Neural progenitor cell (in vitro differentiated cells): ENCODE data around the gene NIPAL3. TPM values are rescaled to one million over a fixed set of nuclear protein-coding genes. Genes with fewer than 3 reads are reported as not detected.

Experiments
- DNase-seq: peaks from one replicate; pipeline ENCODE4 v3.0.0-alpha.2; 2016; ENCODE audit warnings: low spot score
- H2AFZ ChIP-seq: fragments of 200-600 bp; sonication (generic); replicated peaks from 2 replicates; pipeline ENCODE4 v1.6.1; 2016; ENCODE audit warnings: antibody characterized with exemption
- H3F3A ChIP-seq: fragments of 200-600 bp; sonication (generic); 2 replicates; pipeline ENCODE4 v1.6.1; 2016; ENCODE audit warnings: antibody characterized with exemption, low read depth
- H3K27ac ChIP-seq: fragments of 200-600 bp; sonication (generic); 2 replicates; pipeline ENCODE4 v1.5.1; 2016; ENCODE audit warnings: mild to moderate bottlenecking
- H3K27me3 ChIP-seq: fragments of 200-600 bp; sonication (generic); 2 replicates; pipeline ENCODE4 v1.6.1; 2016; ENCODE audit warnings: mild to moderate bottlenecking, moderate library complexity
- H3K36me3 ChIP-seq: fragments of 200-600 bp; sonication (generic); 2 replicates; pipeline ENCODE4 v1.5.1; 2016
- H3K4me1 ChIP-seq: fragments of 200-600 bp; sonication (generic); 2 replicates; pipeline ENCODE4 v1.6.1; 2016; ENCODE audit warnings: mixed run types
- H3K4me2 ChIP-seq: fragments of 200-600 bp; sonication (generic); 2 replicates; pipeline ENCODE4 v1.6.1; 2016
- H3K4me3 ChIP-seq: fragments of 200-600 bp; sonication (generic); 2 replicates; pipeline ENCODE4 v1.5.1; 2016
- H3K79me2 ChIP-seq: fragments of 200-600 bp; sonication (generic); 2 replicates; pipeline ENCODE4 v1.6.1; 2016; ENCODE audit warnings: low read depth
- H3K9ac ChIP-seq: fragments of 200-600 bp; sonication (generic); 2 replicates; pipeline ENCODE4 v1.6.1; 2016
- H3K9me3 ChIP-seq: fragments of 200-600 bp; sonication (generic); 2 replicates; pipeline ENCODE4 v1.5.1; 2016; ENCODE audit warnings: low read depth
- H4K20me1 ChIP-seq: fragments of 200-600 bp; sonication (generic); 2 replicates; pipeline ENCODE4 v1.6.1; 2016; ENCODE audit warnings: low read depth
- H3K27ac Mint-ChIP-seq: 3 replicates; pipeline ENCODE4 v1.8.0; 2021; ENCODE audit warnings: mixed read lengths
- H3K27me3 Mint-ChIP-seq: 2 replicates; pipeline ENCODE4 v1.8.0; 2022; ENCODE audit warnings: low read depth, mild to moderate bottlenecking, inconsistent platforms, moderate library complexity, mixed read lengths; ENCODE audit not compliant: insufficient read depth
- H3K36me3 Mint-ChIP-seq: 3 replicates; pipeline ENCODE4 v1.8.0; 2021; ENCODE audit warnings: mixed read lengths
- H3K4me1 Mint-ChIP-seq: 3 replicates; pipeline ENCODE4 v1.8.0; 2021; ENCODE audit warnings: mixed read lengths
- H3K4me3 Mint-ChIP-seq: 3 replicates; pipeline ENCODE4 v1.8.0; 2021; ENCODE audit warnings: mild to moderate bottlenecking, moderate library complexity, mixed read lengths
- H3K9me3 Mint-ChIP-seq: 3 replicates; pipeline ENCODE4 v1.8.0; 2020; ENCODE audit warnings: mixed read lengths
- CTCF ChIP-seq: fragments of 200-600 bp; sonication (generic); IDR thresholded peaks from 2 replicates; pipeline ENCODE4 v1.5.1; 2017; ENCODE audit warnings: antibody characterized with exemption, mild to moderate bottlenecking
- EZH2 ChIP-seq: fragments of 200-600 bp; sonication (generic); IDR thresholded peaks from 2 replicates; pipeline ENCODE4 v1.6.1; 2017; ENCODE audit warnings: antibody characterized with exemption, mild to moderate bottlenecking, moderate library complexity
- EZH2phosphoT487 ChIP-seq: fragments of 200-600 bp; sonication (generic); IDR thresholded peaks from 2 replicates; pipeline ENCODE4 v1.6.1; 2017; ENCODE audit warnings: antibody characterized with exemption
- total RNA-seq: library from RNA; depleted of rRNA; stranded (reverse); fragments of >200 nt; gene quantifications from 2 replicates; pipeline ENCODE4 v1.2.3, GENCODE V29; 2015; ENCODE audit warnings: low replicate concordance

NIPAL3 gene
- total RNA-seq, 1 donor from 2014 or later, result 6.9 TPM

GRCh38 chr1:24374891-24375786 lies 40.5 kb upstream of the NIPAL3 start:
- Histone ChIP-seq H4K20me1 (no peaks in the 10 kb centered on the region), H3F3A (peaks cover 27% of the 10 kb centered on the region), H3K27me3 (no peaks in the 10 kb centered on the region), H2AFZ (no peak overlapping the region), H3K79me2 (no peaks in the 10 kb centered on the region), H3K36me3 (no peaks in the 10 kb centered on the region), H3K4me2 (peak overlapping the region; percentile 65), H3K9me3 (no peaks in the 10 kb centered on the region), H3K4me3 (peak overlapping the region; percentile 19), H3K27ac (peak overlapping the region; percentile 82), H3K9ac (no peak overlapping the region), H3K4me1 (peaks cover 54% of the 10 kb centered on the region)
- H3K27me3 Mint-ChIP-seq, result peaks cover 7% of the 10 kb centered on the region
- peaks cover 58% of the 10 kb centered on the region for H3K4me1 Mint-ChIP-seq
- H3K36me3 Mint-ChIP-seq, result peaks cover 4% of the 10 kb centered on the region
- H3K9me3 Mint-ChIP-seq, result no peaks in the 10 kb centered on the region
- TF ChIP-seq EZH2phosphoT487, result no peak
- TF ChIP-seq EZH2, result no peak
- TF ChIP-seq CTCF, result no peak
- DNase-seq, result peak; percentile 88
- H3K27ac Mint-ChIP-seq, result peak overlapping the region; percentile 95
- no peak overlapping the region for H3K4me3 Mint-ChIP-seq

- H3K27ac Mint-ChIP-seq, result no peak overlapping the region
- no peak for DNase-seq
Observed at GRCh38 chr1:24379733-24380315, 35.8 kb upstream of the NIPAL3 start.

DNA sequence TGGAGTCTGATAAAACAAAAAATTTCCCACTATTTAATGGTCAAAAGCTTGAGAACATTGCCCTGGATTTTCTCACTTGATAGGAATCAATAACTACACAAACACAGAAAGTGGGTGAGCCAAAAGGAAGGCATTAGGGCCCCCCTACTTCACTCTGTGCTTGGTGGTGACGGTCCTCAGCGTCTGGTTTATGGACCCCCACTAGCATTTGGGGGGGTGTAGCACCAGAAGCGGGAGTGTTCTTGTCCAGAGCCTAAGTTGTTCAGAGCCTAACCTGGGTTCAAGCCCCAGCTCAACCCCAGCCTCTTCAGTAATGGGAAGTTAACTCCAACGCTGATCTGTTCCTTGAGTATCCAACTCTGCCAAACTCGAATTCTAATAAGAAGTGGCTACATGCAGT lies 35.1 kb upstream of the NIPAL3 start:
- Histone ChIP-seq H3K9ac (no peak overlapping the region), H3K4me2 (no peak overlapping the region), H3K79me2 (no peaks in the 10 kb centered on the region), H3K4me3 (no peak overlapping the region), H3K27me3 (no peaks in the 10 kb centered on the region), H3K27ac (no peak overlapping the region), H2AFZ (no peak overlapping the region), H3K4me1 (peaks cover 21% of the 10 kb centered on the region), H3F3A (peaks cover 13% of the 10 kb centered on the region), H3K9me3 (no peaks in the 10 kb centered on the region), H4K20me1 (no peaks in the 10 kb centered on the region), H3K36me3 (no peaks in the 10 kb centered on the region)
- peaks cover 44% of the 10 kb centered on the region for H3K4me1 Mint-ChIP-seq
- peaks cover 13% of the 10 kb centered on the region for H3K36me3 Mint-ChIP-seq
- H3K9me3 Mint-ChIP-seq, result no peaks in the 10 kb centered on the region
- no peak overlapping the region for H3K27ac Mint-ChIP-seq
- TF ChIP-seq EZH2 (no peak), EZH2phosphoT487 (no peak), CTCF (no peak)
- no peak overlapping the region for H3K4me3 Mint-ChIP-seq
- DNase-seq, result no peak
- no peaks in the 10 kb centered on the region for H3K27me3 Mint-ChIP-seq

More at GRCh38 chr1:24379733-24380315, 35.8 kb upstream of the NIPAL3 start:
- Histone ChIP-seq H3K79me2 (no peaks in the 10 kb centered on the region), H3K9ac (no peak overlapping the region), H3K9me3 (no peaks in the 10 kb centered on the region), H3K27ac (no peak overlapping the region), H3F3A (peaks cover 20% of the 10 kb centered on the region), H3K4me1 (peaks cover 28% of the 10 kb centered on the region), H3K4me3 (no peak overlapping the region), H3K27me3 (no peaks in the 10 kb centered on the region), H4K20me1 (no peaks in the 10 kb centered on the region), H3K4me2 (no peak overlapping the region), H2AFZ (no peak overlapping the region), H3K36me3 (no peaks in the 10 kb centered on the region)
- H3K4me1 Mint-ChIP-seq, result peaks cover 51% of the 10 kb centered on the region
- no peak for TF ChIP-seq EZH2phosphoT487
- no peak for TF ChIP-seq EZH2
- TF ChIP-seq CTCF, result no peak
- H3K9me3 Mint-ChIP-seq, result no peaks in the 10 kb centered on the region
- no peak overlapping the region for H3K4me3 Mint-ChIP-seq
- no peaks in the 10 kb centered on the region for H3K27me3 Mint-ChIP-seq
- peaks cover 13% of the 10 kb centered on the region for H3K36me3 Mint-ChIP-seq
